DND-41 (cell line): ENCODE results near the gene ADPRHL1.

Experiments used
- ATAC-seq: fragments of 200-7000 bp; cut with Tn5 transposase; 3 replicates; pipeline ENCODE4 v1.9.1; 2021; ENCODE audit warnings: low read depth; ENCODE audit not compliant: insufficient read depth
- DNase-seq: peaks from one replicate; pipeline ENCODE4 v3.0.0-alpha.2; 2020
- H2AFZ ChIP-seq: 2 replicates; pipeline ENCODE4 v1.6.0; 2012; ENCODE audit warnings: low read depth, low read length
- H3K27ac ChIP-seq: 2 replicates; pipeline ENCODE4 v1.5.1; 2012; ENCODE audit warnings: low read length, inconsistent platforms
- H3K27me3 ChIP-seq: fragments of 200-600 bp; sonication (generic); 2 replicates; pipeline ENCODE4 v1.6.0; 2012; ENCODE audit warnings: low read length, mild to moderate bottlenecking, inconsistent platforms; ENCODE audit not compliant: insufficient read depth, poor library complexity
- H3K36me3 ChIP-seq: 2 replicates; pipeline ENCODE4 v1.5.1; 2012; ENCODE audit warnings: low read length, inconsistent platforms; ENCODE audit not compliant: insufficient read depth
- H3K4me1 ChIP-seq: 2 replicates; pipeline ENCODE4 v1.5.1; 2012; ENCODE audit warnings: mild to moderate bottlenecking, low read length; ENCODE audit not compliant: insufficient read depth
- H3K4me2 ChIP-seq: 2 replicates; pipeline ENCODE4 v1.6.0; 2012; ENCODE audit warnings: mild to moderate bottlenecking, moderate library complexity, low read length, inconsistent platforms; ENCODE audit not compliant: insufficient read depth
- H3K4me3 ChIP-seq, 2 experiments: fragments of 200-600 bp in 1 of 2; shearing (Covaris generic) in 1 of 2; 2 replicates each; pipeline ENCODE4 v1.5.1; 2012 to 2016; ENCODE audit warnings: inconsistent platforms in 2 of 2, low read length in 2 of 2, mild to moderate bottlenecking in 2 of 2, low read depth in 1 of 2, moderate library complexity in 1 of 2
- H3K79me2 ChIP-seq: 2 replicates; pipeline ENCODE4 v1.6.0; 2012; ENCODE audit warnings: low read length, inconsistent platforms; ENCODE audit not compliant: insufficient read depth
- H3K9ac ChIP-seq: 2 replicates; pipeline ENCODE4 v1.6.0; 2012; ENCODE audit warnings: low read depth, mild to moderate bottlenecking, inconsistent platforms, low read length, moderate library complexity
- H3K9me3 ChIP-seq: 2 replicates; pipeline ENCODE4 v1.5.1; 2012; ENCODE audit warnings: low read length, moderate library complexity, mild to moderate bottlenecking, inconsistent platforms; ENCODE audit not compliant: insufficient read depth, severe bottlenecking
- H4K20me1 ChIP-seq: 2 replicates; pipeline ENCODE4 v1.6.0; 2012; ENCODE audit warnings: low read length; ENCODE audit not compliant: insufficient read depth
- EZH2 ChIP-seq: IDR thresholded peaks from 3 replicates; pipeline ENCODE4 v1.6.1; 2012; ENCODE audit warnings: borderline replicate concordance, low read depth, mild to moderate bottlenecking, moderate library complexity, low read length, inconsistent platforms; ENCODE audit not compliant: severe bottlenecking
- TF ChIP-seq, protein P1 (sequence below): IDR thresholded peaks from 2 replicates; pipeline ENCODE4 v1.5.1; 2012; ENCODE audit warnings: borderline replicate concordance, low read length, moderate library complexity, mild to moderate bottlenecking; ENCODE audit not compliant: poor library complexity, severe bottlenecking; ENCODE audit errors: extremely low read depth

ADPRHL1 gene

GRCh38 chr13:113413898-113414282, 39.4 kb downstream of the ADPRHL1 start:
- peaks cover 6% of the 10 kb centered on the region for H3K27me3 ChIP-seq
- H3K79me2 ChIP-seq = no peaks in the 10 kb centered on the region
- H3K4me2 ChIP-seq = no peak overlapping the region
- TF ChIP-seq, protein P1, sequence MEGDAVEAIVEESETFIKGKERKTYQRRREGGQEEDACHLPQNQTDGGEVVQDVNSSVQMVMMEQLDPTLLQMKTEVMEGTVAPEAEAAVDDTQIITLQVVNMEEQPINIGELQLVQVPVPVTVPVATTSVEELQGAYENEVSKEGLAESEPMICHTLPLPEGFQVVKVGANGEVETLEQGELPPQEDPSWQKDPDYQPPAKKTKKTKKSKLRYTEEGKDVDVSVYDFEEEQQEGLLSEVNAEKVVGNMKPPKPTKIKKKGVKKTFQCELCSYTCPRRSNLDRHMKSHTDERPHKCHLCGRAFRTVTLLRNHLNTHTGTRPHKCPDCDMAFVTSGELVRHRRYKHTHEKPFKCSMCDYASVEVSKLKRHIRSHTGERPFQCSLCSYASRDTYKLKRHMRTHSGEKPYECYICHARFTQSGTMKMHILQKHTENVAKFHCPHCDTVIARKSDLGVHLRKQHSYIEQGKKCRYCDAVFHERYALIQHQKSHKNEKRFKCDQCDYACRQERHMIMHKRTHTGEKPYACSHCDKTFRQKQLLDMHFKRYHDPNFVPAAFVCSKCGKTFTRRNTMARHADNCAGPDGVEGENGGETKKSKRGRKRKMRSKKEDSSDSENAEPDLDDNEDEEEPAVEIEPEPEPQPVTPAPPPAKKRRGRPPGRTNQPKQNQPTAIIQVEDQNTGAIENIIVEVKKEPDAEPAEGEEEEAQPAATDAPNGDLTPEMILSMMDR = no peak
- TF ChIP-seq EZH2 = no peak
- H2AFZ ChIP-seq = no peak overlapping the region
- no peaks in the 10 kb centered on the region for H3K4me1 ChIP-seq
- no peak for DNase-seq
- no peaks in the 10 kb centered on the region for H3K9me3 ChIP-seq
- no peak overlapping the region for H3K27ac ChIP-seq
- H3K9ac ChIP-seq = no peak overlapping the region
- no peaks in the 10 kb centered on the region for H3K36me3 ChIP-seq
- H4K20me1 ChIP-seq = peaks cover 3% of the 10 kb centered on the region; the same call in 1 of the 2 replicates
- H3K4me3 ChIP-seq = no peak overlapping the region
- ATAC-seq = no peak

DNA sequence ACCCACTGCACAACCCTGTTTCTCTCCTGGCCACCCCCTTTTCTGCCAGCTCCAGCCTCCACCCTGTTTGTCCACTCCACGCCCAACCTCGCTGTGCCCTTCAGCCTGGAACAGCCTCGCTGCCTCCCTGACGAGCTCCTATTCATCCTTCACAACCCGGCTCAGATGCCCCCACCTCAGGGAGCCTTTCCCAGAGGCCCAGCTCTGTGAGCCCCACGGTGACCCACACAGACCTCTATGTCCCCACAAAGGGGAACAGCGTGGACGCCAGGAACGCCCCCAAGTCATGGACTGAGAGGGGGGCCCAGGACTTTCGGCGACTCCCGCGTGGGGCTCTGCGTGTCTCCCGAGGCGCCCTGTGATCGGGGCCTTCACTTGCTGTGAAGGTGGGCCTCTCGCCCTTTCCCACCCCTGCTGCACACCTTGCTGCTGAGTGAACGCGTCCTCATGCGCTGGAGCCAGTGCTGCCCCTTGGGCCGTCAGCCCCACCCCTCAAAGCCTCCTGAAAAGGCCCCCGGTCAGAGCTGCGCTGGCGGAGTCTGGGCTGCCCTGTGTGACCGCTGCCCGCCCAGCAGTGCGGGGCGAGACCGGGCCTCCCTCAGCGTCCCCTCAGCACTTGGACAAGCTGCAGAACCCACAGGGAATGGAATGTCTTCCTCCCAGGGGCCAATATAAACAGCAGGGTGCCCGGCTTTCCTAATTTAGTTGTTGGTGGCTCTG, 40.0 kb downstream of the ADPRHL1 start:
- Histone ChIP-seq H3K4me1 (no peaks in the 10 kb centered on the region), H3K79me2 (no peaks in the 10 kb centered on the region), H3K9ac (no peak overlapping the region), H3K9me3 (no peaks in the 10 kb centered on the region), H3K4me3 (no peak overlapping the region), H3K27ac (no peak overlapping the region), H3K27me3 (peaks cover 4% of the 10 kb centered on the region), H3K4me2 (no peak overlapping the region), H4K20me1 (no peaks in the 10 kb centered on the region), H2AFZ (no peak overlapping the region), H3K36me3 (no peaks in the 10 kb centered on the region)
- DNase-seq (no peak), ATAC-seq (no peak)
- no peak for TF ChIP-seq EZH2
- TF ChIP-seq, protein P1 = no peak

DNA sequence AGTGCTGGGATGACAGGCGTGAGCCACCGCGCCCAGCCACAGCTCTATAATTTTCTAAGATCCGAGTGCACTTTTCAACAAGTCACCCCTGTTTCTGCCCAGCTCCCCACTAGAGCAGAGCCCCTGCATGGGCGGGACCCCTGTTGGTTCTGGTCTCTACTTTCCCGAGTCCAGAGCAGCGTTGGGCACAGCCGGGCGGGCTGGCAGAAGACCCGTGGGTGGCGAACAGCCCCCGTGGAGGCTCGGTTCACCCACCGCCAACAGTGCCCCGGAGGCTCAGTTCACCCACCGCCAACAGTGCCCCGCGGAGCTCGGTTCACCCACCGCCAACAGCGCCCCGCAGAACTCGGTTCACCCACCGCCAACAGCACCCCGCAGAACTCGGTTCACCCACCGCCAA, 40.8 kb downstream of the ADPRHL1 start:
- no peak overlapping the region for H3K4me3 ChIP-seq
- H3K79me2 ChIP-seq = no peaks in the 10 kb centered on the region
- no peak for ATAC-seq
- H3K9me3 ChIP-seq = no peaks in the 10 kb centered on the region
- DNase-seq = no peak
- H3K27me3 ChIP-seq = peaks cover 4% of the 10 kb centered on the region
- no peak for TF ChIP-seq EZH2
- TF ChIP-seq, protein P1 = no peak
- no peak overlapping the region for H2AFZ ChIP-seq
- no peaks in the 10 kb centered on the region for H3K4me1 ChIP-seq
- no peaks in the 10 kb centered on the region for H3K36me3 ChIP-seq
- H3K27ac ChIP-seq = no peak overlapping the region
- H3K4me2 ChIP-seq = no peak overlapping the region
- H4K20me1 ChIP-seq = no peaks in the 10 kb centered on the region
- H3K9ac ChIP-seq = no peak overlapping the region
